H9 (cell line): ENCODE data around the gene CLEC19A. TPM values are rescaled to one million over a fixed set of nuclear protein-coding genes. Genes with fewer than 3 reads are reported as not detected.

Source experiments
- DNase-seq: peaks from one replicate; pipeline ENCODE4 v3.0.0-alpha.2; 2017
- H2AFZ ChIP-seq: one replicate; pipeline ENCODE4 v1.6.1; 2013; ENCODE audit warnings: mild to moderate bottlenecking, low read length, control low read depth, moderate library complexity
- H2AK5ac ChIP-seq: 2 replicates; pipeline ENCODE4 v1.6.1; 2013; ENCODE audit warnings: low read length, control low read depth, mixed read lengths; ENCODE audit not compliant: insufficient read length
- H2BK120ac ChIP-seq: one replicate; pipeline ENCODE4 v1.6.1; 2013; ENCODE audit warnings: low read depth, mild to moderate bottlenecking, low read length, control low read depth, inconsistent platforms; ENCODE audit not compliant: poor library complexity, severe bottlenecking
- H2BK12ac ChIP-seq: 2 replicates; pipeline ENCODE4 v1.6.1; 2013; ENCODE audit warnings: low read length, control low read depth, mixed read lengths, low read depth; ENCODE audit not compliant: insufficient read length
- H2BK15ac ChIP-seq: 2 replicates; pipeline ENCODE4 v1.6.1; 2013; ENCODE audit warnings: low read depth, low read length, control low read depth
- H2BK20ac ChIP-seq: one replicate; pipeline ENCODE4 v1.6.1; 2013; ENCODE audit warnings: low read depth, mild to moderate bottlenecking, low read length, control low read depth, inconsistent platforms; ENCODE audit not compliant: poor library complexity, severe bottlenecking
- H2BK5ac ChIP-seq: 2 replicates; pipeline ENCODE4 v1.6.1; 2013; ENCODE audit warnings: low read length, control low read depth, mixed read lengths; ENCODE audit not compliant: insufficient read length
- H3K14ac ChIP-seq: 2 replicates; pipeline ENCODE4 v1.6.1; 2013; ENCODE audit warnings: low read length, control low read depth; ENCODE audit not compliant: insufficient read depth
- H3K18ac ChIP-seq: 2 replicates; pipeline ENCODE4 v1.6.1; 2013; ENCODE audit warnings: low read depth, mild to moderate bottlenecking, mixed read lengths, low read length, control low read depth; ENCODE audit not compliant: insufficient read length
- H3K23ac ChIP-seq: 2 replicates; pipeline ENCODE4 v1.6.1; 2013; ENCODE audit warnings: low read length, control low read depth, mixed read lengths, low read depth; ENCODE audit not compliant: insufficient read length
- H3K23me2 ChIP-seq: 2 replicates; pipeline ENCODE4 v1.6.1; 2013; ENCODE audit warnings: low read depth, mild to moderate bottlenecking, mixed read lengths, low read length, control low read depth; ENCODE audit not compliant: insufficient read length, poor library complexity, severe bottlenecking
- H3K27ac ChIP-seq: 2 replicates; pipeline ENCODE4 v1.5.1; 2013; ENCODE audit warnings: low read length, control low read depth, mixed read lengths, low read depth; ENCODE audit not compliant: insufficient read length
- H3K27me3 ChIP-seq: 2 replicates; pipeline ENCODE4 v1.6.1; 2013; ENCODE audit warnings: low read length, control low read depth, inconsistent platforms; ENCODE audit not compliant: insufficient read depth
- H3K4ac ChIP-seq: 2 replicates; pipeline ENCODE4 v1.6.1; 2013; ENCODE audit warnings: low read depth, mild to moderate bottlenecking, control low read depth, inconsistent platforms, low read length, moderate library complexity
- H3K4me1 ChIP-seq: 2 replicates; pipeline ENCODE4 v1.6.1; 2013; ENCODE audit warnings: low read length, control low read depth, inconsistent platforms; ENCODE audit not compliant: insufficient read depth
- H3K4me2 ChIP-seq: 2 replicates; pipeline ENCODE4 v1.6.1; 2013; ENCODE audit warnings: low read length, control low read depth, mixed read lengths; ENCODE audit not compliant: insufficient read length, insufficient read depth
- H3K56ac ChIP-seq: 2 replicates; pipeline ENCODE4 v1.6.1; 2013; ENCODE audit warnings: low read depth, mild to moderate bottlenecking, mixed read lengths, low read length, control low read depth; ENCODE audit not compliant: insufficient read length
- H3K79me1 ChIP-seq: 2 replicates; pipeline ENCODE4 v1.6.1; 2013; ENCODE audit warnings: low read depth, mild to moderate bottlenecking, moderate library complexity, low read length, control low read depth, inconsistent platforms; ENCODE audit not compliant: insufficient read depth, poor library complexity, severe bottlenecking
- H3K79me2 ChIP-seq: 2 replicates; pipeline ENCODE4 v1.6.1; 2013; ENCODE audit warnings: low read length, control low read depth, inconsistent platforms; ENCODE audit not compliant: insufficient read depth
- H3K9ac ChIP-seq: 2 replicates; pipeline ENCODE4 v1.6.1; 2013; ENCODE audit warnings: low read length, control low read depth, mixed read lengths; ENCODE audit not compliant: insufficient read length; ENCODE audit errors: extremely low read depth
- H3K9me3 ChIP-seq: one replicate; pipeline ENCODE4 v1.6.1; 2013; ENCODE audit warnings: low read depth, low read length, inconsistent platforms; ENCODE audit not compliant: control insufficient read depth
- H3T11ph ChIP-seq: one replicate; pipeline ENCODE4 v1.6.1; 2013; ENCODE audit warnings: mild to moderate bottlenecking, low read length, control low read depth, inconsistent platforms
- H4K20me1 ChIP-seq: one replicate; pipeline ENCODE4 v1.6.1; 2013; ENCODE audit not compliant: control insufficient read depth, insufficient read length, insufficient read depth
- H4K5ac ChIP-seq: 2 replicates; pipeline ENCODE4 v1.6.1; 2013; ENCODE audit warnings: low read depth, mild to moderate bottlenecking, mixed read lengths, low read length, control low read depth; ENCODE audit not compliant: insufficient read length
- H4K8ac ChIP-seq: replicated peaks from 2 replicates; pipeline ENCODE4 v1.6.1; 2013; ENCODE audit warnings: low read length, control low read depth, mixed read lengths, low read depth; ENCODE audit not compliant: insufficient read length
- H4K91ac ChIP-seq: 2 replicates; pipeline ENCODE4 v1.6.1; 2013; ENCODE audit warnings: low read depth, mild to moderate bottlenecking, moderate library complexity, mixed read lengths, low read length, control low read depth; ENCODE audit not compliant: insufficient read length
- H3K27ac Mint-ChIP-seq, 3 experiments: 2 replicates in 2 of 3; 3 replicates in 1 of 3; pipeline ENCODE4 v1.8.0; 2020 to 2021; ENCODE audit warnings: mixed read lengths in 3 of 3, mild to moderate bottlenecking in 1 of 3, moderate library complexity in 1 of 3
- H3K27me3 Mint-ChIP-seq: 2 replicates; pipeline ENCODE4 v1.8.0; 2021; ENCODE audit warnings: low read depth, mild to moderate bottlenecking, moderate library complexity, mixed read lengths
- H3K36me3 Mint-ChIP-seq, 3 experiments: 2 replicates in 2 of 3; 3 replicates in 1 of 3; pipeline ENCODE4 v1.8.0; 2020 to 2021; ENCODE audit warnings: low read depth in 3 of 3, mixed read lengths in 3 of 3; ENCODE audit not compliant: insufficient read depth in 1 of 3
- H3K4me1 Mint-ChIP-seq, 2 experiments: 2 replicates each; pipeline ENCODE4 v1.8.0; 2020; ENCODE audit warnings: mixed read lengths in 2 of 2
- H3K4me3 Mint-ChIP-seq, 2 experiments: 2 replicates in 1 of 2; 3 replicates in 1 of 2; pipeline ENCODE4 v1.8.0; 2020 to 2021; ENCODE audit warnings: mild to moderate bottlenecking in 2 of 2, mixed read lengths in 2 of 2, moderate library complexity in 1 of 2
- H3K9me3 Mint-ChIP-seq, 2 experiments: 2 replicates in 1 of 2; 3 replicates in 1 of 2; pipeline ENCODE4 v1.8.0; 2020; ENCODE audit warnings: mild to moderate bottlenecking in 2 of 2, mixed read lengths in 2 of 2, moderate library complexity in 1 of 2
- WGBS: extraction: QIAGEN DNeasy Blood & Tissue Kit; methylation state at CpG from one replicate; pipeline ENCODE4 v1.1.7; 2013; ENCODE audit warnings: missing lambda C conversion rate, low lambda C conversion rate, mixed read lengths; ENCODE audit not compliant: insufficient read length; ENCODE audit errors: extremely low coverage; 5-methylcytosine and 5-hydroxymethylcytosine counted together
- total RNA-seq: library from RNA; stranded (reverse); gene quantifications from 2 replicates; pipeline ENCODE4 v1.2.1, GENCODE V29; 2021
- TF ChIP-seq, protein P1 (sequence below): fragments of 200-600 bp; sonication (generic); conservative IDR thresholded peaks from 3 replicates; pipeline ENCODE4 v1.8.0; 2021; ENCODE audit warnings: antibody characterized with exemption, mild to moderate bottlenecking

The CLEC19A gene
- total RNA-seq, 1 experiment from 2014 or later: not detected

DNA sequence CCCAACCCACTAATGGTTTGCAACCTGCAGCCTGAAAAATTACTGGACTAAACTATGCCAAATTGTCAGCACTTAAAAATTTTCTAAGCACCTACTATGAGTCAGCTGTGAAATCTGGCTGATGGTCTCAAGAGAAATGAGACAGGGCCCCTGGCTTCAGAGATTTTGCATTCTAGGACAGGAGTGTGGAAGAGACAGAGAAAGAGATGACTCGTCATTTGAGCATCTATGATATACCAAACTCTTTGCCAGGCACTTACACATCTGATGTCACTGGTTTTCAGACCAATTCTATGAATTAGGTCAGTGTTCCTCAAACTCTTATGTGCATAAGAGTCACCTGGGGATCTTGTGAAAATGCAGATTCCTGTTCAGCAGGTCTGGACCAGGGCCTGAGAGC, 44.4 kb downstream of the CLEC19A start:
- H3K27ac ChIP-seq: no peak overlapping the region
- no peak overlapping the region for H3T11ph ChIP-seq
- no peak overlapping the region for H2BK20ac ChIP-seq
- H2BK12ac ChIP-seq: no peak overlapping the region
- no peaks in the 10 kb centered on the region for H3K9me3 ChIP-seq
- H3K27me3 ChIP-seq: no peaks in the 10 kb centered on the region
- TF ChIP-seq, protein P1, sequence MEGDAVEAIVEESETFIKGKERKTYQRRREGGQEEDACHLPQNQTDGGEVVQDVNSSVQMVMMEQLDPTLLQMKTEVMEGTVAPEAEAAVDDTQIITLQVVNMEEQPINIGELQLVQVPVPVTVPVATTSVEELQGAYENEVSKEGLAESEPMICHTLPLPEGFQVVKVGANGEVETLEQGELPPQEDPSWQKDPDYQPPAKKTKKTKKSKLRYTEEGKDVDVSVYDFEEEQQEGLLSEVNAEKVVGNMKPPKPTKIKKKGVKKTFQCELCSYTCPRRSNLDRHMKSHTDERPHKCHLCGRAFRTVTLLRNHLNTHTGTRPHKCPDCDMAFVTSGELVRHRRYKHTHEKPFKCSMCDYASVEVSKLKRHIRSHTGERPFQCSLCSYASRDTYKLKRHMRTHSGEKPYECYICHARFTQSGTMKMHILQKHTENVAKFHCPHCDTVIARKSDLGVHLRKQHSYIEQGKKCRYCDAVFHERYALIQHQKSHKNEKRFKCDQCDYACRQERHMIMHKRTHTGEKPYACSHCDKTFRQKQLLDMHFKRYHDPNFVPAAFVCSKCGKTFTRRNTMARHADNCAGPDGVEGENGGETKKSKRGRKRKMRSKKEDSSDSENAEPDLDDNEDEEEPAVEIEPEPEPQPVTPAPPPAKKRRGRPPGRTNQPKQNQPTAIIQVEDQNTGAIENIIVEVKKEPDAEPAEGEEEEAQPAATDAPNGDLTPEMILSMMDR: no peak
- no peaks in the 10 kb centered on the region for H3K23me2 ChIP-seq
- no peak overlapping the region for H4K8ac ChIP-seq
- no peak overlapping the region for H3K9ac ChIP-seq
- H4K91ac ChIP-seq: no peak overlapping the region
- no peaks in the 10 kb centered on the region for H3K27me3 Mint-ChIP-seq
- H3K4me2 ChIP-seq: no peak overlapping the region
- no peak overlapping the region for H3K23ac ChIP-seq
- H2BK120ac ChIP-seq: no peak overlapping the region
- no peak for DNase-seq
- H3K4ac ChIP-seq: no peak overlapping the region
- no peaks in the 10 kb centered on the region for H4K20me1 ChIP-seq
- peaks cover 15% of the 10 kb centered on the region in 2 experiments for H3K9me3 Mint-ChIP-seq
- H2AK5ac ChIP-seq: no peak overlapping the region
- no peaks in the 10 kb centered on the region for H3K79me2 ChIP-seq
- H3K18ac ChIP-seq: no peak overlapping the region
- H2BK5ac ChIP-seq: no peak overlapping the region
- H4K5ac ChIP-seq: no peak overlapping the region
- H2BK15ac ChIP-seq: no peak overlapping the region
- no CpG with 5 or more reads among the region's 1 CpG for WGBS
- H3K14ac ChIP-seq: no peak overlapping the region
- H3K4me1 ChIP-seq: peaks cover 3% of the 10 kb centered on the region; the same call in 1 of the 2 replicates
- no peaks in the 10 kb centered on the region for H3K79me1 ChIP-seq
- no peak overlapping the region for H3K56ac ChIP-seq
- peaks cover 14 to 21% of the 10 kb centered on the region in 2 experiments for H3K4me1 Mint-ChIP-seq
- no peak overlapping the region for H2AFZ ChIP-seq
- no peak overlapping the region for H3K4me3 Mint-ChIP-seq
- H3K27ac Mint-ChIP-seq: peak overlapping the region in 1 of 3 experiments; percentile 39; a peak in 1 of 7 replicates
- H3K36me3 Mint-ChIP-seq: peaks cover 0 to 16% (median 3%) of the 10 kb centered on the region in 3 experiments; a peak in 4 of 7 replicates
